ENCODE data around the gene FUT2.

FUT2 gene

GRCh38 chr19:48750351-48750750, 54.6 kb downstream of the FUT2 start:
- Histone ChIP-seq H3K9me3 (ENCODE audit: control insufficient read depth in 1 of 2, low read length in 2 of 2) (no peaks in the 10 kb centered on the region), H3K36me3 (ENCODE audit: control insufficient read depth in 1 of 2, insufficient read depth in 2 of 2, low read length in 2 of 2) (peaks cover 0 to 4% of the 10 kb centered on the region in 2 donors), H3K4me3 (ENCODE audit: low read depth in 1 of 2, low read length in 2 of 2) (no peak overlapping the region), H3K9ac (ENCODE audit: low read depth in 1 of 2, low read length in 2 of 2) (no peak overlapping the region), H3K27me3 (ENCODE audit: control insufficient read depth in 1 of 2, insufficient read depth in 2 of 2, low read length in 2 of 2) (peaks cover 0 to 3% of the 10 kb centered on the region in 2 donors), H3K27ac (ENCODE audit: low read depth, low read length) (no peak overlapping the region), H3K4me1 (ENCODE audit: control insufficient read depth in 1 of 2, insufficient read depth in 2 of 2, low read length in 2 of 2) (peaks cover 5 to 15% of the 10 kb centered on the region in 2 donors)

DNA sequence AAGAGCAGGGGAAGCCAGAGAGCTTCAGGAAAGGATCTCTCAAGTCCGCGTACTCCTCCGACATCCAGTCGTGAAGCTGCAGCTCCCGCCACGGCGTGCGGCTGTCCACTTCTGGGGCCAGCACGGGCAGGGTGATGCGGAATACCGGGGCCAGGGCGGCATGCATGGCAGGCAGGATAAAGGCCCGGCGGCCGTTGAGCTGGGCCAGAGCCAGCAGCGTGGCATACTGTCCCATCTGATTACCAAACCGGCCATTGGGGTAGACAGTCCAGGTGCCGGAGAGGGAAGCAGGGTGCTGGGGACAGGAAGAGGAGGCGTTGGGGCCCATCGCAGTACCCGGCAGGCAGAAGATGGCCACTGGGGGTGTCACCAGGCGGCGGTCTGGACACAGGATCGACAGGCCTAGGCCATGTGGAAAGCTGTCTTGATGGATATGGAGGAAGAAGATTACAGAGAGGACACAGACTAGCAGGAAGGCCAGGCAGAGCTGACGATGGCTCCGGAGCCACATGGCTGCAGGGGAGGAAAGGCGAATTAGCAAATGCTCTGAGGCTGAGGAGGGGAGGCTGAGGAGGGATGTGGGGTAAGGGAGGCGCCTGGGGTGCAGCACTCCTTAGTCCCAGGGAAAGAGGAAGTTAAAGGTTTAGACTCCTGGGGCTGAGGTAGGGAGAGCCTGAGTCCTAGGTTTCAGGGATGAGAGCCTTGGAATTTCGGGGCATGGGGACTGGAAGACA, 55.2 kb downstream of the FUT2 start:
- peaks cover 0 to 3% of the 10 kb centered on the region in 2 donors for H3K27me3 ChIP-seq (ENCODE audit: control insufficient read depth in 1 of 2, insufficient read depth in 2 of 2, low read length in 2 of 2)
- H3K4me3 ChIP-seq (ENCODE audit: low read depth in 1 of 2, low read length in 2 of 2): no peak overlapping the region
- no peak overlapping the region for H3K27ac ChIP-seq (ENCODE audit: low read depth, low read length)
- peaks cover 0 to 4% of the 10 kb centered on the region in 2 donors for H3K36me3 ChIP-seq (ENCODE audit: control insufficient read depth in 1 of 2, insufficient read depth in 2 of 2, low read length in 2 of 2)
- no peak overlapping the region for H3K9ac ChIP-seq (ENCODE audit: low read depth in 1 of 2, low read length in 2 of 2)
- no peaks in the 10 kb centered on the region for H3K9me3 ChIP-seq (ENCODE audit: control insufficient read depth in 1 of 2, low read length in 2 of 2)
- H3K4me1 ChIP-seq (ENCODE audit: control insufficient read depth in 1 of 2, insufficient read depth in 2 of 2, low read length in 2 of 2): peaks cover 5 to 15% of the 10 kb centered on the region in 2 donors

GRCh38 chr19:48751845-48752495, 56.2 kb downstream of the FUT2 start:
- Histone ChIP-seq H3K4me1 (ENCODE audit: control insufficient read depth in 1 of 2, insufficient read depth in 2 of 2, low read length in 2 of 2) (peaks cover 5 to 15% of the 10 kb centered on the region in 2 donors), H3K27me3 (ENCODE audit: control insufficient read depth in 1 of 2, insufficient read depth in 2 of 2, low read length in 2 of 2) (peaks cover 0 to 3% of the 10 kb centered on the region in 2 donors), H3K9me3 (ENCODE audit: control insufficient read depth in 1 of 2, low read length in 2 of 2) (no peaks in the 10 kb centered on the region), H3K9ac (ENCODE audit: low read depth in 1 of 2, low read length in 2 of 2) (peak overlapping the region; percentile 23 to 64), H3K4me3 (ENCODE audit: low read depth in 1 of 2, low read length in 2 of 2) (peak overlapping the region; percentile 34 to 59), H3K36me3 (ENCODE audit: control insufficient read depth in 1 of 2, insufficient read depth in 2 of 2, low read length in 2 of 2) (peaks cover 0 to 4% of the 10 kb centered on the region in 2 donors), H3K27ac (ENCODE audit: low read depth, low read length) (peak overlapping the region; percentile 26)

- H3K27ac ChIP-seq (ENCODE audit: low read depth, low read length): peak within 1 kb of the TSS; percentile 26
- peaks cover 5 to 15% of the 10 kb centered on the region in 2 donors for H3K4me1 ChIP-seq (ENCODE audit: control insufficient read depth in 1 of 2, insufficient read depth in 2 of 2, low read length in 2 of 2)
- peaks cover 0 to 3% of the 10 kb centered on the region in 2 donors for H3K27me3 ChIP-seq (ENCODE audit: control insufficient read depth in 1 of 2, insufficient read depth in 2 of 2, low read length in 2 of 2)
- peak within 1 kb of the TSS; percentile 34 to 59 for H3K4me3 ChIP-seq (ENCODE audit: low read depth in 1 of 2, low read length in 2 of 2)
- no peaks in the 10 kb centered on the region for H3K9me3 ChIP-seq (ENCODE audit: control insufficient read depth in 1 of 2, low read length in 2 of 2)
- peak within 1 kb of the TSS; percentile 23 to 64 for H3K9ac ChIP-seq (ENCODE audit: low read depth in 1 of 2, low read length in 2 of 2)
- H3K36me3 ChIP-seq (ENCODE audit: control insufficient read depth in 1 of 2, insufficient read depth in 2 of 2, low read length in 2 of 2): peaks cover 0 to 4% of the 10 kb centered on the region in 2 donors
Observed at GRCh38 chr19:48752496-48753365, 57.0 kb downstream of the FUT2 start, which contains the start of gene FUT1. FUT1 (minus strand) TSS chr19:48752641; CDS start chr19:48751281, 1,360 bp downstream.

DNA sequence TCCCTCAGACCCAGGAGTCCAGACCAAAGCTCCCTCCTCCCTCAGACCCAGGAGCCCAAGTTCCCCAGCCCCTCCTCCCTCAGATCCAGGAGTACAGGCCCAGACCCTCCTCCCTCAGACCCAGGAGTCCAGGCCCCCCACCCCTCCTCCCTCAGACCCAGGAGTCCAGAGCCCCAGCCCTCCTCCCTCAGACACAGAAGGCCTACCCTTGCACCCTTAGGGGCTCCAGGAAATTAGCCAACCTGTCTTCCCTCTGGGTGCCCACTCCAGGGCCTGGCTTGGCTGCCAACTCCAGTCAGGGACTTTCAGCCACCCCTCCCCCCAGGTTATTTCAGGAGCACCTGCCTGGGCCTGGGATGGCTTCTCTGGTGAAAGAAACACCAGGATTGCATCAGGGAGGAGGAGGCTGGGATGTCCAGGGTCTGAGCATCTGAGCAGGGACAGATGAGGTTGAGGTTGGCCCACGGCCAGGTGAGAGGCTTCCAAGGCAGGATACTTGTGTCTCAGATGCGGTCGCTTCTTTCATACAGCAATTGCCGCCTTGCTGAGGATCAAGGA, 59.4 kb downstream of the FUT2 start, which contains the start of gene FGF21:
Gene FGF21, plus strand, starts transcription at position 441 of the 558 bp plus-strand sequence. CDS start 713 bp downstream, outside the sequence.
- Histone ChIP-seq H3K27me3 (ENCODE audit: control insufficient read depth in 1 of 2, insufficient read depth in 2 of 2, low read length in 2 of 2) (peaks cover 0 to 3% of the 10 kb centered on the region in 2 donors), H3K27ac (ENCODE audit: low read depth, low read length) (no peak within 1 kb of the TSS), H3K4me3 (ENCODE audit: low read depth in 1 of 2, low read length in 2 of 2) (no peak within 1 kb of the TSS)

More for the DNA sequence above, 59.4 kb downstream of the FUT2 start, which contains the start of gene FGF21:
- Histone ChIP-seq H3K4me1 (ENCODE audit: control insufficient read depth in 1 of 2, insufficient read depth in 2 of 2, low read length in 2 of 2) (peaks cover 5 to 15% of the 10 kb centered on the region in 2 donors), H3K9ac (ENCODE audit: low read depth in 1 of 2, low read length in 2 of 2) (no peak within 1 kb of the TSS), H3K36me3 (ENCODE audit: control insufficient read depth in 1 of 2, insufficient read depth in 2 of 2, low read length in 2 of 2) (peaks cover 0 to under 1% of the 10 kb centered on the region in 2 donors), H3K9me3 (ENCODE audit: control insufficient read depth in 1 of 2, low read length in 2 of 2) (no peaks in the 10 kb centered on the region)
